Thyroid gland (tissue), 4 donors: Measurements from ENCODE around the gene E2F4. TPM values are rescaled to one million over a fixed set of nuclear protein-coding genes. Genes with fewer than 3 reads are reported as not detected.

Experiments used
- DNase-seq, 2 donors: peaks; one replicate each; pipeline ENCODE4 v3.0.0-alpha.2; 2019
- H3K27ac ChIP-seq, 3 donors: fragments of 200-600 bp; sonication (generic); 1 replicate in 2 of 3; 2 replicates in 1 of 3; pipeline ENCODE4 v1.5.1; 2016 to 2019; ENCODE audit warnings: mild to moderate bottlenecking in 1 of 3, moderate library complexity in 1 of 3
- H3K27me3 ChIP-seq: fragments of 200-600 bp; sonication (generic); one replicate; pipeline ENCODE4 v1.5.1; 2019
- H3K36me3 ChIP-seq, 2 donors: fragments of 200-600 bp; sonication (generic); one replicate each; pipeline ENCODE4 v1.5.1; 2016 to 2019
- H3K4me1 ChIP-seq, 2 donors: fragments of 200-600 bp; sonication (generic); one replicate each; pipeline ENCODE4 v1.5.1; 2017 to 2019
- H3K4me3 ChIP-seq, 3 donors: fragments of 200-600 bp; sonication (generic); replicated peaks in 1 of 3; 1 replicate in 2 of 3; 2 replicates in 1 of 3; pipeline ENCODE4 v1.5.1; 2016; ENCODE audit warnings: mild to moderate bottlenecking in 1 of 3
- H3K9me3 ChIP-seq: fragments of 200-600 bp; sonication (generic); one replicate; pipeline ENCODE4 v1.5.1; 2017
- CTCF ChIP-seq, 6 experiments: fragments of 200-600 bp in 3 of 6; fragments of 450-650 bp in 3 of 6; sonication (generic) in 3 of 6; IDR thresholded peaks; one replicate each; pipeline ENCODE4 v1.5.1; 2016 to 2019; ENCODE audit warnings: antibody characterized with exemption in 6 of 6, mild to moderate bottlenecking in 2 of 6, inconsistent platforms in 1 of 6, moderate library complexity in 1 of 6
- POLR2A ChIP-seq, 2 donors: fragments of 450-650 bp; IDR thresholded peaks; one replicate each; pipeline ENCODE4 v1.6.1; 2017; ENCODE audit warnings: antibody characterized with exemption in 2 of 2, mild to moderate bottlenecking in 2 of 2, moderate library complexity in 1 of 2
- WGBS, 2 donors: methylation state at CpG; one replicate each; pipeline ENCODE4 v1.1.5; 2017; 5-methylcytosine and 5-hydroxymethylcytosine counted together
- intact Hi-C: fragments of 100-400 bp; cut with DNase I; formaldehyde crosslinking; loops from one replicate; pipeline ENCODE4 v1.15.1; 2023
- total RNA-seq, 4 donors: library from RNA; depleted of rRNA; stranded (reverse); fragments of >200 nt; gene quantifications; one replicate each; pipeline ENCODE4 v1.2.3, GENCODE V29; 2016

Gene E2F4
- total RNA-seq, 4 donors from 2014 or later = 77.6 to 117 (median 89.1) TPM

GRCh38 chr16:67238278-67238575 is 46.3 kb downstream of the E2F4 start:
- no peaks in the 10 kb centered on the region for H3K9me3 ChIP-seq
- H3K27ac ChIP-seq = no peak overlapping the region
- TF ChIP-seq POLR2A (IDR thresholded peaks at IDR 0.05) = no peak
- H3K4me1 ChIP-seq = peaks cover 30 to 37% of the 10 kb centered on the region in 2 donors
- no peaks in the 10 kb centered on the region for H3K27me3 ChIP-seq
- H3K4me3 ChIP-seq = no peak overlapping the region
- 98 to 100% methylated on average over 2 to 3 of the region's 3 CpGs for WGBS, 2 donors
- intact Hi-C loops = no loop called here
- DNase-seq = no peak
- peaks cover 42 to 52% of the 10 kb centered on the region in 2 donors for H3K36me3 ChIP-seq

GRCh38 chr16:67238806-67239470 is 47.0 kb downstream of the E2F4 start:
- no peak for DNase-seq
- TF ChIP-seq POLR2A (IDR thresholded peaks at IDR 0.05) = no peak
- no peak for TF ChIP-seq CTCF (IDR thresholded peaks at IDR 0.05)
- H3K27me3 ChIP-seq = no peaks in the 10 kb centered on the region
- intact Hi-C loops = no loop called here
- H3K9me3 ChIP-seq = no peaks in the 10 kb centered on the region
- no peak overlapping the region for H3K27ac ChIP-seq
- peaks cover 30 to 42% of the 10 kb centered on the region in 2 donors for H3K4me1 ChIP-seq
- peaks cover 36 to 45% of the 10 kb centered on the region in 2 donors for H3K36me3 ChIP-seq
- WGBS, 2 donors = 87 to 92% methylated on average over 8 to 9 of the region's 9 CpGs
- no peak overlapping the region for H3K4me3 ChIP-seq

- 8 to 17% methylated on average over 4 of the region's 4 CpGs for WGBS, 2 donors
- H3K4me3 ChIP-seq = no peak overlapping the region
- H3K4me1 ChIP-seq = peaks cover 39 to 58% of the 10 kb centered on the region in 2 donors
- H3K36me3 ChIP-seq = peaks cover 30 to 39% of the 10 kb centered on the region in 2 donors
- H3K9me3 ChIP-seq = no peaks in the 10 kb centered on the region
- intact Hi-C loops = no loop called here
- peak overlapping the region; percentile 73 to 91 (median 90) for H3K27ac ChIP-seq
- peak; percentile 89 to 93 for DNase-seq
- TF ChIP-seq POLR2A (IDR thresholded peaks at IDR 0.05) (peak in 1 of 2 donors; percentile 12), CTCF (IDR thresholded peaks at IDR 0.05) (no peak)
- H3K27me3 ChIP-seq = no peaks in the 10 kb centered on the region
These were observed 48.6 kb downstream of the E2F4 start for GRCh38 chr16:67240506-67240905.

GRCh38 chr16:67241008-67241900 is 49.3 kb downstream of the E2F4 start:
- peak; percentile 91 for DNase-seq
- WGBS, 2 donors = 42% methylated on average over 8 to 10 of the region's 10 CpGs
- peak overlapping the region; percentile 73 to 91 (median 90) for H3K27ac ChIP-seq
- no peaks in the 10 kb centered on the region for H3K9me3 ChIP-seq
- H3K36me3 ChIP-seq = peaks cover 24 to 32% of the 10 kb centered on the region in 2 donors
- intact Hi-C loops = no loop called here
- H3K4me1 ChIP-seq = peaks cover 43 to 62% of the 10 kb centered on the region in 2 donors
- H3K4me3 ChIP-seq = no peak overlapping the region
- no peaks in the 10 kb centered on the region for H3K27me3 ChIP-seq
- TF ChIP-seq CTCF (IDR thresholded peaks at IDR 0.05) = no peak
- TF ChIP-seq POLR2A (IDR thresholded peaks at IDR 0.05) = no peak

GRCh38 chr16:67242138-67242730 is 50.3 kb downstream of the E2F4 start:
- Histone ChIP-seq H3K4me3 (no peak overlapping the region), H3K27me3 (no peaks in the 10 kb centered on the region), H3K36me3 (peaks cover 16 to 22% of the 10 kb centered on the region in 2 donors), H3K9me3 (no peaks in the 10 kb centered on the region), H3K27ac (peak overlapping the region; percentile 73 to 91 (median 90)), H3K4me1 (peaks cover 43 to 62% of the 10 kb centered on the region in 2 donors)
- intact Hi-C loops = no loop called here
- TF ChIP-seq CTCF (IDR thresholded peaks at IDR 0.05) = no peak
- TF ChIP-seq POLR2A (IDR thresholded peaks at IDR 0.05) = no peak
- WGBS, 2 donors = 74 to 75% methylated on average over 4 of the region's 4 CpGs
- DNase-seq = no peak
